ENCODE measurements around the gene BTBD16.

BTBD16 gene

DNA sequence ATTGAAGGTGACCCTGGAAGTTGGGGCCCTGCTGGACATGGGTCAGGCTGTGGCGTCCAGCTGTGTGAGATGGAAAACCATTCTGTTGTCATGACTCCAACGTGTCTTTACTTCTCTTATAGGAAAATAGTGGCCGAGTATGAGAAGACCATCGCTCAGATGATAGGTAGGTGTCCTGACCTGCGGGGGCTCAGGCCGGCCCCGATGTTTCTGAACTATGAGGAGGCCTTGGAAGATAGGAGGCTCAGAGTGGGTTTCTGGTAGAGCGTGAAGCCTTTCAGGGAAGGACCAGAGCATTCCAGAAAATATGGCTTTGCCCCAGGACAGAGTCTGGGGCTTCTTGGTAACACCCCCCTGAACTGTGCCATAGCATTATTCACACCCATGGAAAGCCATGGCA lies 29.3 kb upstream of the BTBD16 start:
- Histone ChIP-seq H3K4me1 (ENCODE audit: low read length) (no peaks in the 10 kb centered on the region), H3K27ac (ENCODE audit: low read length) (no peak overlapping the region), H3K9me3 (ENCODE audit: insufficient read depth, low read length) (no peaks in the 10 kb centered on the region), H3K79me2 (ENCODE audit: low read length) (no peaks in the 10 kb centered on the region), H3K27me3 (ENCODE audit: low read depth, low read length) (peaks cover 4% of the 10 kb centered on the region; the same call in 1 of the 2 replicates), H3K9ac (ENCODE audit: low read length) (no peak overlapping the region), H3K4me2 (ENCODE audit: low read length) (no peak overlapping the region), H3K4me3 (ENCODE audit: low read length) (no peak overlapping the region), H4K20me1 (ENCODE audit: insufficient read depth, low read length) (no peaks in the 10 kb centered on the region), H3K36me3 (replicated peaks; ENCODE audit: low read depth, low read length) (no peaks in the 10 kb centered on the region), H2AFZ (ENCODE audit: low read depth, low read length) (no peak overlapping the region)
- TF ChIP-seq, protein P1, sequence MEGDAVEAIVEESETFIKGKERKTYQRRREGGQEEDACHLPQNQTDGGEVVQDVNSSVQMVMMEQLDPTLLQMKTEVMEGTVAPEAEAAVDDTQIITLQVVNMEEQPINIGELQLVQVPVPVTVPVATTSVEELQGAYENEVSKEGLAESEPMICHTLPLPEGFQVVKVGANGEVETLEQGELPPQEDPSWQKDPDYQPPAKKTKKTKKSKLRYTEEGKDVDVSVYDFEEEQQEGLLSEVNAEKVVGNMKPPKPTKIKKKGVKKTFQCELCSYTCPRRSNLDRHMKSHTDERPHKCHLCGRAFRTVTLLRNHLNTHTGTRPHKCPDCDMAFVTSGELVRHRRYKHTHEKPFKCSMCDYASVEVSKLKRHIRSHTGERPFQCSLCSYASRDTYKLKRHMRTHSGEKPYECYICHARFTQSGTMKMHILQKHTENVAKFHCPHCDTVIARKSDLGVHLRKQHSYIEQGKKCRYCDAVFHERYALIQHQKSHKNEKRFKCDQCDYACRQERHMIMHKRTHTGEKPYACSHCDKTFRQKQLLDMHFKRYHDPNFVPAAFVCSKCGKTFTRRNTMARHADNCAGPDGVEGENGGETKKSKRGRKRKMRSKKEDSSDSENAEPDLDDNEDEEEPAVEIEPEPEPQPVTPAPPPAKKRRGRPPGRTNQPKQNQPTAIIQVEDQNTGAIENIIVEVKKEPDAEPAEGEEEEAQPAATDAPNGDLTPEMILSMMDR (IDR thresholded peaks at IDR 0.05; ENCODE audit: low read depth, low read length) = no peak
- TF ChIP-seq EZH2phosphoT487 (IDR thresholded peaks at IDR 0.05; ENCODE audit: low read depth) = no peak

DNA sequence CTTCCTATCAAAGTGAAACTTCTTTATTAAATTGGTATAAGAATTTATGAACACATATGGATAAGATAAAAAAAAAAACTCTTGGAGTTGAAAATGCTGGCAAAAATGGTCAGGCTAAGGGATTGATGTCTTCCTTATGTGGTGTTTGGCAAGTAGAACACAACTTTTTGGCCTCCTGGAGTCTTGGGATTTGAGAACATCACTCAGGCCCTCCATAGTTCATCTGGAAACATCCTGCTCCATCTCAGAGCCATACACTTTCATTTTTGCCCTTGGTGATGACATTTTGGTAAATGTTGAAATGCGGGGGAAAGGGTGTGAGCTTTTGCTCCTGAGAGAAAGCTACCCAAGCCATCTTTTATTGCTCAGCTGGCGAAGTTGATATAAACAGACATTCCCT lies 27.5 kb upstream of the BTBD16 start:
- Histone ChIP-seq H3K36me3 (replicated peaks; ENCODE audit: low read depth, low read length) (no peaks in the 10 kb centered on the region), H3K4me3 (ENCODE audit: low read length) (no peak overlapping the region), H3K27ac (ENCODE audit: low read length) (no peak overlapping the region), H2AFZ (ENCODE audit: low read depth, low read length) (no peak overlapping the region), H3K9me3 (ENCODE audit: insufficient read depth, low read length) (no peaks in the 10 kb centered on the region), H3K4me2 (ENCODE audit: low read length) (no peak overlapping the region), H4K20me1 (ENCODE audit: insufficient read depth, low read length) (no peaks in the 10 kb centered on the region), H3K27me3 (ENCODE audit: low read depth, low read length) (peaks cover 4% of the 10 kb centered on the region; the same call in 1 of the 2 replicates), H3K79me2 (ENCODE audit: low read length) (no peaks in the 10 kb centered on the region), H3K9ac (ENCODE audit: low read length) (no peak overlapping the region), H3K4me1 (ENCODE audit: low read length) (no peaks in the 10 kb centered on the region)
- no peak for TF ChIP-seq EZH2phosphoT487 (IDR thresholded peaks at IDR 0.05; ENCODE audit: low read depth)
- TF ChIP-seq, protein P1 (IDR thresholded peaks at IDR 0.05; ENCODE audit: low read depth, low read length) = no peak

DNA sequence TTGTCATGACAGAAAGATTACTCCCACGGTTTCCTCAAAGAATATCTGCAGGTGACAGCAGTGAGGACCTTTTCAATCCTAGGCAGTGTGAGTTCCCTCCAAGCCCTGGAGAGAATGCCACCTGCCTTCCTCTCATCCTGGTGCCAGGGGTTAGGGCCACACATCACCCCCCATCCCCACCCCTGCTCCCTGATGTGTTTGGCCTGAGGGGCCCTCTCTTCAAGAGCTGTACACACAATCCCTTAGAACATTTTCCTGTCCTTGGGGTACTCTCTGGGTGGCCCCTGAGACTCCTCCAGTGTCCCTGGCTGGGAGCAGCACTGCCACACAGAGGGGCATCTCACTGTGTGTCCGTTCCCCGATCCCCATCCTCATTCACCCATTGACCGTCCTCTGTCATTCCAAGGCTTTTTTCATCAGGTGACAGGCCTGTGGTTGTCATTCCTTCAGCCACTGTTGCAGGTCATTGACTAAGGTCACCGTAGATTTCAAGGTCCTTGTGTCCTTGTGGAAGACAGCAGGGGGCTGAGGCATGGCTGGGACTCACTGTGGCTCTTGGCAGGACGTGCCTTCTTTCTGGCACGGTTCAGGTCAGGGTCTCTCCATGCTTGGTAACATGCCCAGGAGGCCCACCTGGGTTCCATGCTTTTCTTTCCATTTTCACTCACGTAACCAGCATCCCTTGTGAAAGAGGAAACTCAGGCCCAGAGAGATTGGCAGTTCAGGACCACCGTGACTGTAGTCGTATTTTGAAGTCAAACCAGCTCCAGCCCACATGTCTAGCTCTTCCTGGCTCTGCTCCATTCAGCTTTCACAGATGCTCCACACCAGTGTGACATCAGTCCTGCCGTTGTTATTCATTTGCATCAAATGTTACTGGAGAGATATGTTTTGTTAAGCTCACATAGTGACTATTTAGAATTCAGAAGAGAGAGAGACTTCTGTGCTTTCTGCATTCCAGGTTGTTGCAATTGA lies 26.8 kb upstream of the BTBD16 start:
- Histone ChIP-seq H3K27me3 (ENCODE audit: low read depth, low read length) (peaks cover 4% of the 10 kb centered on the region; the same call in 1 of the 2 replicates), H3K4me2 (ENCODE audit: low read length) (no peak overlapping the region), H3K4me1 (ENCODE audit: low read length) (no peaks in the 10 kb centered on the region), H3K27ac (ENCODE audit: low read length) (no peak overlapping the region), H3K36me3 (replicated peaks; ENCODE audit: low read depth, low read length) (no peaks in the 10 kb centered on the region), H4K20me1 (ENCODE audit: insufficient read depth, low read length) (no peaks in the 10 kb centered on the region), H3K9me3 (ENCODE audit: insufficient read depth, low read length) (no peaks in the 10 kb centered on the region), H3K4me3 (ENCODE audit: low read length) (no peak overlapping the region), H2AFZ (ENCODE audit: low read depth, low read length) (no peak overlapping the region), H3K79me2 (ENCODE audit: low read length) (no peaks in the 10 kb centered on the region), H3K9ac (ENCODE audit: low read length) (no peak overlapping the region)
- TF ChIP-seq EZH2phosphoT487 (IDR thresholded peaks at IDR 0.05; ENCODE audit: low read depth) = no peak
- TF ChIP-seq, protein P1 (IDR thresholded peaks at IDR 0.05; ENCODE audit: low read depth, low read length) = no peak

DNA sequence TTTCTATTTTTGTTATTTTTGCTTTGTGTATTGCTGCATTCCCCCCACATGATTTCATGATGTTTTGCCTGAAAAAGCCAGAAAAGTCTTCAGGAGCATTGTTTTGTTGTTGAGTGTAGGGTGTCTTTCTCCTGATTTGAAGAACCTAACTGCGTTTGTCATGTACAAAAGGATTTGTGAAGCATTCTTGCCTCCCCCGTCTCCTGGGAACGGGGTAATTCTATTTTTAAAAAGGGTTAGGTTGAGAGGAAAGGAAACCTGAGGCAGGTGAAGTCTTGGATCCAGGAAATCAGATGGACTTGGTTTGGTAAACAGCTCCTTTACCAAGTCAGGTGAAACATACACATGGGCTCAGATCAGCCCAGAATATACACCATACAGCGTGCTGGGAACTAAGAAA lies 26.0 kb upstream of the BTBD16 start:
- Histone ChIP-seq H3K4me3 (ENCODE audit: low read length) (no peak overlapping the region), H3K36me3 (replicated peaks; ENCODE audit: low read depth, low read length) (no peaks in the 10 kb centered on the region), H3K79me2 (ENCODE audit: low read length) (no peaks in the 10 kb centered on the region), H3K4me2 (ENCODE audit: low read length) (no peak overlapping the region), H4K20me1 (ENCODE audit: insufficient read depth, low read length) (no peaks in the 10 kb centered on the region), H3K9me3 (ENCODE audit: insufficient read depth, low read length) (no peaks in the 10 kb centered on the region), H3K27me3 (ENCODE audit: low read depth, low read length) (peaks cover 4% of the 10 kb centered on the region; the same call in 1 of the 2 replicates), H2AFZ (ENCODE audit: low read depth, low read length) (no peak overlapping the region), H3K4me1 (ENCODE audit: low read length) (no peaks in the 10 kb centered on the region), H3K27ac (ENCODE audit: low read length) (no peak overlapping the region), H3K9ac (ENCODE audit: low read length) (no peak overlapping the region)
- TF ChIP-seq EZH2phosphoT487 (IDR thresholded peaks at IDR 0.05; ENCODE audit: low read depth) = no peak
- TF ChIP-seq, protein P1 (IDR thresholded peaks at IDR 0.05; ENCODE audit: low read depth, low read length) = no peak

Data from OCI-LY3 (cell line).